ENCODE results near the gene NKX2-2.
A peak's percentile ranks its signal among the peaks of the same experiment; 100 is the strongest.

Gene NKX2-2

DNA sequence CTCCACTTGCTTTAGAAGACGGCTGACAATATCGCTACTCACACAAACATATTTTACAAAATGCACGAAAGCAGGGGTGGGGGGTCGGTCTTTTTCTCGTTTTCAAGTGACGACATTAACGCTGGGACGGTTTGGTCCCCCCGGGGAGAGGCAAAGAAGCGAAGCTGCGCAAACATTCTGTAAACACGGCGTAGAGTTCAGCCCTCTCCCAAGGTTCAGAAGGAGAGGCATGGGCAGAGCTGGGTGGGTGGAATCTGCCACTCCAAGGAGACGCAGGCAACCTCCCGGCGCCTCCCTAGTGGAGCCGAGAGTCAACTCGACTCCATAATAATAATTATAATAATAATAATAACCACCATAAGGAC, 2.4 kb downstream of the NKX2-2 start:
- no peak for DNase-seq (ENCODE audit: extremely low read depth, low read depth)

DNA sequence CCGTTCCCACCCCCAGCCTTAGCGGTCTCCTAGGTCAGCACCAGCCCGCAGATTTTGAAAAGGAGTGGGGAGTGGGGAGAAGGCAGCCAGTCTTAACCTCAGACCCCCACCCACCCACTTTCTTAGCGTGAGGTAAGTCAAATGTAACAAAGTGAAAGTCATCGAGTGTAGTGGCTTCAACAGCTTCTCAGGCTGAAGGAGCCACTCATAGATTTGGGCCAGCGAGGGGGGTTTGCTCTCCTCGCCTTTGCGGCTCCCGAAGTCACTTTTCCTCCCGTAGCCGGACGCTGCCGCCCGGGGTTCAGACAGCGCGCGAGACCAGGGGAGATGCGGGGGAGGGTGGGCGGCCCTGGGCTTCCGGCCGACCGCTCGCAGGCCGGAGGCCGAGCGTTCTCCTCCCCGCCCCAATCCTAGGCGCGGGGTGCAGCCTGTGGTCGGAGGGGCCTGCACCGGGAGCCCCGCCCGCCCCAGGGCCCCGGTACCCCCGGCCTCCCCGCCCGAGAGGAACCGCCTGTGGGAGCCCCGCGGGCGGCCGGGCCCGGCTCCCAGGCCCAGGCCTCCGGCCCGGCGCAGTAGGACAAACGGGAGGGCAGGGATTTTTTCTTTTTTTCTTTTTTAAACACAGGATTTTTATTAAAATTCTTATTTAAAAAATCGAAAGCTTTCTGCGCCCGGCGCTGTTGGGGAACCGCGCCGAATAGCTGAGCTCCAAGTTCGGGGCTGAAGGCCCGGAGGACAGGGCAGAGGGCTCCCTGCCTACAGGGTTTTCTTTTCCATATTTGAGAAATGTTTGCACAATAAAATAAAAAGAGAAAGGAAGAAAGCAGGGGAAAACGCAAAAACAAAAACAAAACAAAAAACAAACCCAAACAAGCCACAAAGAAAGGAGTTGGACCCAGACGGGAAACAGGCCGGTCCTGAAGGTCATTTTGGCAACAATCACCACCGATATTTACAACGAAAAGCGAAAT, 3.2 kb downstream of the NKX2-2 start:
- no peak for DNase-seq (ENCODE audit: extremely low read depth, low read depth)

More for the DNA sequence above, 2.4 kb downstream of the NKX2-2 start:
- TF ChIP-seq CTCF (IDR thresholded peaks at IDR 0.05; ENCODE audit: low read depth, low read length) = no peak

GRCh38 chr20:21509597-21510371, 4.1 kb downstream of the NKX2-2 start:
- DNase-seq (ENCODE audit: extremely low read depth, low read depth) = no peak
- peak; percentile 22 for TF ChIP-seq CTCF (IDR thresholded peaks at IDR 0.05; ENCODE audit: low read depth, low read length)

More for the DNA sequence above, 3.2 kb downstream of the NKX2-2 start:
- TF ChIP-seq CTCF (IDR thresholded peaks at IDR 0.05; ENCODE audit: low read depth, low read length) = no peak

DNA sequence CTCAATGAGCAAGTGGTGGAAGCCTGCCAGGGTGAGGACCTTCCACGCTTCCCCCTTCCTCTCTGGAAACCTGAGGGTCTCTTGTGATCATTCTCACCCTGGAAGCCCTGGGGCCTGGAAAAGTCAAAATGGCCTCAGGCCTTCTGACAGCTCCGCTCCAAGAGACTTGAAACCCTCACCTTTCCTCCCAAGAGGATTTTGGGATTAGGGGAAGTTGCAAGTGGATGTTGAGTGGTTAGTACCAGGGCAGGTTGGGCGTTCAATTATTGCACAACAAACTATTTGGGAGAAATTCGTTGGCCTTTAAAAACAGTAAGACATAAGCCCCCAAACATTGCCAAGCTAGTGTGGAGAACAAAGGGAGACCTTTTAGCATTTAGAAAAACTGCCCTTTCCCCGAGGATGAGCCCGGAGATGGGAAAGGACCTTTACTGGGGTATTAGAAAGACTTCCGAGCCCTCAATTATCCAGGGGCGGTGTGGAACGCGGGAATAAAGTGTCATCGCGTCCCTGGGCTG, 4.7 kb downstream of the NKX2-2 start:
- no peak for DNase-seq (ENCODE audit: extremely low read depth, low read depth)
- no peak for TF ChIP-seq CTCF (IDR thresholded peaks at IDR 0.05; ENCODE audit: low read depth, low read length)

- DNase-seq (ENCODE audit: extremely low read depth, low read depth) = no peak
- TF ChIP-seq CTCF (IDR thresholded peaks at IDR 0.05; ENCODE audit: low read depth, low read length) = no peak
Observed at GRCh38 chr20:21508230-21509078, 5.4 kb downstream of the NKX2-2 start.

DNA sequence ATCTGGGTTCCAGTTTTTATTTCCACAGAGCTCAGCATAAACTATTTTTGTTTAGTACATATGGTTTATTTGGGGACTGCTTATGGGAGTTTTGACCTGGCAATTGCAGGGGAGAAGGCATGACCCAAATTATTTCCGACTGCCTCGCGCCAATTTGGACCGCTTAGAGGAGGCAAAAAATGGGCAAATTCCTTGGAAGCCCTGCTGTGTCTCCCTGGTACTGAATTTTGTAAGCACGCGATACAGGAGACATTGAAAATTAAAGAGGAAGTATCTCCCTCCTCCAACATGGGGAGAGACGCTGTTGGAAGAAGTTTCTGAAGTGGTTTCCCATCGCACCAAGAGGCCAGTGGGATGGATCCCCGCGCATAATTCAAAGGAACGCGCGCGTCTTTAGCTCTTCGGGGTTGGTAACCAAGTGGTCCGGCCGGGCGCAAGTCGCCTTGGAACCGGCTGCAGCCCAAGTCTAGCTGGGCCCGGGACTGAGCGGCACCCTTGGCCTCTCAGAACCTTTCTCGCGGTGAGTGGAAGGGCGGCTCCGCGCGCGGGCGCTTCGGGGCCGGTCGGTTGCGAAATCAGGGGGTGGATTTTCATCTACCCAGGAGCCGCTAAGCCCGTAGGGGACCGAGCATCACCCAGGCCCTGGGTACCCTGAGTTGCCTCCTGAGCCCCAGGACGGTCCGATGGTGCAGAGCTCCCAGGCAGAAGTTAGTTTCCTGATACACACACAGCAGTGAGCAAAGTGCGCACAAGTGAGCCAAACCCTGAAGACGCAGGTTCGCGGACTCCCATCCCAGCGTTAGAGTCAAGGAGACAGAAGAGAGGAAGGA, 6.2 kb downstream of the NKX2-2 start:
- TF ChIP-seq CTCF (IDR thresholded peaks at IDR 0.05; ENCODE audit: low read depth, low read length) = no peak
- DNase-seq (ENCODE audit: extremely low read depth, low read depth) = no peak
